Stimulated activated CD4-positive, alpha-beta T cell treated with anti-CD3 and anti-CD28 coated beads, Interleukin-4, amount 100 ng/mL, for 1 hour (primary cell): ENCODE measurements around the gene STARD3NL.
"Not testable (repeated sequence)": the region's sequence is repeated elsewhere in the genome, so short reads cannot be mapped to it uniquely, and the experiment has no call there.

Experiments
- DNase-seq: peaks from one replicate; pipeline ENCODE4 v3.0.0-alpha.2; 2020

The STARD3NL gene

DNA sequence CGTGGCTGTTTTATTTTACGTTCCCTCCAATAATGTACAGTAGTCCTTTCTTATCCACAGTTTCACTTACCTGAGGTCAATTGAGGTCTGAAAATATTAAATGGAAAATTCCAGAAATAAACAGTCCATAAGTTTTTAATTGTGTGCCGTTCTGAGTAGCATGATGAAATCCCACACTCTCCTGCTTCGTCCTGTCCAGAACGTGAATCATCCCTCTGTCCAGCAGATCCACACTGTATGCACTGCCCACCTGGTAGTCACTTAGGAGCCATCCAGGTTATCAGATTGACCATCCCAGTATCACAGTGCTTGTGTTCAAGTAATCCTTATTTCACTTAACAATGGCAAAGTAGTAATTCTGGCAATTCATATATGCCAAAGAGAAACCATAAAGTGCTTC is 46.3 kb downstream of the STARD3NL start:
- no peak for DNase-seq

DNA sequence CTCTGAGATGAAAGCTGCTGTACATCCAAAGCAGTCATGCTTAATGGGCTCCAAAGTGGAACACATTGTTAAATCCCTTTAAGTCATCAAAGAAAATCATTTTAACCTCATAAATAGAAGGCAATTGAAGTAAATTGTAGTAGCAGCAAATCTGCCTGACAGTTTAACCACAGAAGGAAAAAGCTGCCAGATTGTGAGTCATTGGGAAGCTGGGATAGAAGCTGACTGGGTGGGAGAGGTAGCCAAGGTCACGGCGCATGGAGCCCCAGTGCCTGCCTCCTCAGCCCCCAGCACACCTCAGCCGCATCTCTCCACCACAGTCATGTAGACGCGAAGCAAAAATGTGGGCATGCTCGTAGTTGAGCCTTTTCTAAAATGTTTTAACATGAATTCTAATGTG is 51.3 kb downstream of the STARD3NL start:
- no peak for DNase-seq

DNA sequence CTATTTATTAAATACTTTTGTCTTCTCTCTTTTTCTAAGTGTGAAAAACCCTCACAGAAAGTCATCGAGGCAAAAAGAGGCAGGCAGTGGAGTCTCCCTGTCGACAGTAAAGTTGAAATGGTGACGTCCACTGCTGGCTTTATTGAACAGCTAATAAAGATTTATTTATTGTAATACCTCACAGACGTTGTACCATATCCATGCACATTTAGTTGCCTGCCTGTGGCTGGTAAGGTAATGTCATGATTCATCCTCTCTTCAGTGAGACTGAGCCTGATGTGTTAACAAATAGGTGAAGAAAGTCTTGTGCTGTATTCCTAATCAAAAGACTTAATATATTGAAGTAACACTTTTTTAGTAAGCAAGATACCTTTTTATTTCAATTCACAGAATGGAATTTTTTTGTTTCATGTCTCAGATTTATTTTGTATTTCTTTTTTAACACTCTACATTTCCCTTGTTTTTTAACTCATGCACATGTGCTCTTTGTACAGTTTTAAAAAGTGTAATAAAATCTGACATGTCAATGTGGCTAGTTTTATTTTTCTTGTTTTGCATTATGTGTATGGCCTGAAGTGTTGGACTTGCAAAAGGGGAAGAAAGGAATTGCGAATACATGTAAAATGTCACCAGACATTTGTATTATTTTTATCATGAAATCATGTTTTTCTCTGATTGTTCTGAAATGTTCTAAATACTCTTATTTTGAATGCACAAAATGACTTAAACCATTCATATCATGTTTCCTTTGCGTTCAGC is 52.0 kb downstream of the STARD3NL start:
- no peak for DNase-seq

DNA sequence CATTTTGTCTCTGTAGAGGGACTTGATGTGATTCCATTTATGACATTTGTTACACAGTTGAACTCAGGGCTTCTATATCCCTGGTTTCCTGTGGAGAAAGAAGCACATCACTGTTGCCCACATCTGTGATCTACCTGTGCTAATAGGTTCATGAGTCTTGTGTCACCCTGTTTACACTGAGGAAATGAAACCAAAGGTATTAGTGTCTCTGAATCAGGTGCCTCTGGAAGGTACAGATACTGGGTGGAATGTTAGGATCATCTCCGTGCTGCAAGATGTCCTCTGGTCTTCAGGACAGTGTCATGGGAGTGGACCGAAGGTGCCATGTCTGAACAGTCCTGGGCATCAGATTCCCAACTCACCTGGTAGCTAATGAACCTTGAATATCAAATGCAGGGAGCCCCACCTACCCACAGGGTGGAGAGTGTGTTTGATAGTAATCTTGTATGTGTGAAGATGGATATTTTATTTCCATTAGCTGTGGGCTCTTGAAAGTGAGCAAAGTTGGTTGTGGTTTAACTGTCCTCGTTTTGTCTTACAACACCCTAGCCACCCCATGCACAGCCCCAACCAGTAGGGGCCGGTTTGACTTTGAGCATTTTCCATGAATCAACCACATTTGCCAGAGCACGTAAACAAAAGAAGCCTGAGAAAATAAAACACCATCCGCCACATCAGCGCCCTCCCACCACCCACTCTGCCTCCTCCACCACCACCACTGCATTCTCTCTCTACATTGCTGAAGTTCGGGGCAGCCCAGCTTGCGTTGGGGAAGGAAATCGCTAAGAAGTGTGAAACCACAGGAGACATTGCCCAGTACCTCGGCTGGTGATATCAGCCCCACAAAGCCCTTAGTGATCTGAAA is 54.7 kb downstream of the STARD3NL start:
- peak; percentile 47 for DNase-seq

DNA sequence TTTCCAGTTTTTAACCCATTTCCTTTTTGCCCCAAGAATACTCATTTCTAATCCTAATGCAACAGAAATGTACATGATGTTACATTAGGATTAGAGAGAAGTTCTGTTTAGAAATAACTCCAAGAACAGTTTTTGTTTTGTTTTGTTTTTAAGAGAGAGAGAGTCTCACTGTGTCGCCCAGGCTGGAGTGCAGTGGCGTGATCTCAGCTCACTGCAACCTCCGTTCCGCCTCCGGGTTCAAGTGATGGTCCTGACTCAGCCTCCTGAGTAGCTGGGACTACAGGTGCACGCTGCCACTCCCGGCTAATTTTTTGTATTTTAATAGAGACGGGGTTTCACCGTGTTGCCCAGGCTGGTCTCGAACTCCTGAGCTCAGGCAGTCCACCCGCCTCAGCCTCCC is 56.7 kb downstream of the STARD3NL start:
- not testable (repeated sequence) for DNase-seq

DNA sequence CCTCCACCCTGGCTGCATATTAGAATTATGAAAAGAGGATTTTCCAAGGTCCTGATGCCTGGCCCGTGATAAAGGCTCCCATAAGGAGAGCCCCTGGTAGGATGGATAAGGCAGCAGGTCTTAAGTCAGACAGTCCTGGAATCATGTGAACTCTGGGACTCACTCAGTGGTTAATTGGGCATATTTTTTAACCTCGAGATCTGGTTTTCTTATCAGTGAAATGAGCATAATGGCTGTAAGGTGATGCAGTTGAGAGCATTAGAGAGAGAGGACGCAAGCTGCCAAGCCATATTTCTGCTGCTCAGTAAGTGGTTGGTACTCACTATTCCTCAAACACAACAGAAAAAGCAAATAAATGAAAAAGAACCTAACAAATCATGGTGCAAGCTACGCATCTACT is 57.6 kb downstream of the STARD3NL start:
- no peak for DNase-seq

DNA sequence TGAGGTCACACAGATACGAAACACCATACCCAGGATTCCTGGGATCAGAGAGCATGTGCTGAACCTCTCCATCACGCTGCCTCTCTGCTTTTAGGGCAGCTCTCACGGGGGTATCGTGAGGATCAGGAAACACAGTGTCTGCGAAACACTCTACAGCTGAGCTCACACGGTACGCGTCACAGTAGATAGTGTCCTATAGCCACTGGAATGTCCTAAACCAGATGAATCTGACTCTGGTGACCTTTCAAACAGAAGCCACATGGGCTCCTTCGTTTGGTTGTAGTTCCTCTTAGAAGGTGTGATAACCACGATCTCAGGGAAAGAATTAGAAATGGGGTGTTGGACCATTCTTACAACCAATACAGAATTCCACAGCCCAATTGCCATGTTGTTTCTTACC is 61.1 kb downstream of the STARD3NL start:
- not testable (repeated sequence) for DNase-seq

DNA sequence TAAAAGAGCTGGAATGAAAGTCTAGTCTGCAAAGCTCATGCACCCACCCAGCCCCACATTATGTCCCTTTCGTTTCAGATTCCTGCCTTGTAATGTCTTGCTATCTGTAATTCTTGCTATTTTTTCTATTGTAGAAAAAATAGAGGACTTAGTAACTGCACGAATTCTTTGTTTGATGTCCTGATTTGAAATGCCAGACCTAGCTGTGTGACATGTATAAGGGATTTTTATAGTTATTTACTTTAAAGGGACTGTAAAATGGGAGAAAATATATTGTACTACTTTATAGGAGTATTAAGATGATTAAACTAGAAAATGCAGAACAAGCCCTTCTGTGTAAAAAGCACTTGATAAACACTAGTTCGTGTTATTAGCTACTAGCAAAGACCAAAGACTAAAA is 63.0 kb downstream of the STARD3NL start:
- no peak for DNase-seq

DNA sequence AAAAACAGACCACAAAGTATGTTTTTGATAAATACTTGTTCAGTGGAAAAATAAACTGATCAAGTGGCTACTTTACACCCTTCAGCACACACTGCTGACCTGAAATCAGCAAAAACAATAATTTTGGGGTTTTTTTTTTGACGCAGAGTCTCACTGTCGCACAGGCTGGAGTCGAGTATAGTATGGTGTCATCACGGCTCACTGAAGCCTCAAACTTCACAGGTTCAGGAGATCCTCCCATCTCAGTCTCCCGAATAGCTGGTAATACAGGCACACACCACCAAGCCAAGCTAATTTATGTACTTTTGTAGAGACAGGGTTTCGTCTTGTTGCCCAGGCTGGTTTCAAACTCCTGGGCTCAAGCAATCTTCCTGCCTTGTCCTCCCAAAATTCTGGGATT is 64.8 kb downstream of the STARD3NL start:
- DNase-seq = no peak

DNA sequence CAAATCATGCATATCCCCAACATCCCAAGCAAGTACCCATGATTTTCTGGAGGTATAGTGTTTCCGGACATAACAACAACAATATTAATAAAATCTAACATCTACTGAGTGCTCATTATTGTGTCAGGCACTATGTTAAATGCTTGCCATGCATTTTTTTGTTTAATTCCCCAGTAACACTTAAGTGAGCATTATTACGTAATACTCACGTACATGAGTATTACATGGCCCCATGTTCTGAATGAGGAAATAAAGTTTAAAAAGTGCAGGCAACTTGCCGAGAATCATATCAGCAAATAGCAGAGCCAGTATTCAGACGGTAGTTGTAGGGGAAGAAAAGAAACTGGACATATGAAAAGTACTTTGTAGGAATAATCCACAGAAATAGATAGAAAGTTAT is 65.3 kb downstream of the STARD3NL start:
- DNase-seq = not testable (repeated sequence)

DNA sequence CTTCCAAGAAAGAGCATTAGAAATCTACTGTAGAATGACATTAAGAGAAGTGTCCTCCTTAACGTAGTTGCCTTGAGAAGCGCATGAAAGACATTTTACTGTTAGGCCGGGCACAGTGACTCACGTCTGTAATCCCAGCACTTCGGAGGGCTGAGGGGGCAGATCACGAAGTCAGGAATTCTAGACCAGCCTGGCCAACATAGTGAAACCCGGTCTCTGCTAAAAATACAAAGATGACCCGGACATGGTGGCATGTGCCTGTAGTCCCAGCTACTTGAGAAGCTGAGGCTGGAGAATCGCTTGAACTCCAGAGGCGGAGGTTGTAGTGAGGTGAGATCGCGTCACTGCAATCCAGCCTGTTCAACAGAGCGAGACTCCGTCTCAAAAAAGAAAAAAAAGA is 66.5 kb downstream of the STARD3NL start:
- no peak for DNase-seq

DNA sequence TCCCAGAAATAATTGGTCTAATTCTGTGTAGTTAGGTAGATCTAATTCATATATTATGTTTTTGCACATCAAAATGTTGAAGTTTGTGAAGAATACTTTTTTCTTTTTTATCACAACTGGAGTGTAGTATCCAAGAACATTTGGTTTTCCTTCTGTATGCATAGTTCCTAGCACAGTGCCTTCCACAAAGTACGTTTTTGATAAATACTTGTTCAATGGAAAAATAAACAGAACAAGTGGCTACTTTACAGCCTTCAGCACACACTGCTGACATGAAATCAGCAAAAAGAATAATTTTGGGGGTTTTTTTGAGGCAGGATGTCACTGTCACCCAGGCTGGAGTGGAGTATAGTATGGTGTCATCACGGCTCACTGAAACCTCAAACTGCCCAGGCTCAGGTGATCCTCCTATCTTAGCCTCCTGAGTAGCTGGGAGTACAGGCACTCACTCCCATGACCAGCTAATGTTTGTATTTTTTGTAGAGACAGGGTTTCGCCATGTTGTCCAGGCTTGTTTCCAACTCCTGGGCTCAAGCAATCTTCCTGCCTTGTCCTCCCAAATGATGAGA is 67.4 kb downstream of the STARD3NL start:
- no peak for DNase-seq

DNA sequence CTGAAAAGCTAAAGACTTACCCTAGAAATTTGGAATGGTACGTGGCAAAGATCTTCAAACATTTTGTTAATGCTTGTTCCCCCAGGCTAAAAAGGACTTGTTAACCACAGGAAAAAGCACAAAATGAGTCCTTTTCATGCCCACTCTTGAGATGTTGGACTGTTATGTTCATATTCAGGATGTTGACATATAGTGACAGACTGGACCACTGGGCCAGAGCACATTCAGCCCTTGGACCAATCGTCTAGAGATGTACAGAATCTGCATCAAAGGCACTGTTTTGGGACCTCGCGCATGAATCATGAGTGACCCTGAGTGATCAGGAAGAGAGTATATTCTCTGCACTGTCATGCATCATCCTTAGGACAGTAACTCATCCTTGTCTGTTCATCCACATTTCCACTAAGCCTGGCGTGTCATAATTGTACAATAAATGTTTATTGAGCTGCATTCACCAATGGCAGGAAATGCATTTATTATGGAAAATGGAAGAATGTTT is 70.1 kb downstream of the STARD3NL start:
- DNase-seq = no peak

DNA sequence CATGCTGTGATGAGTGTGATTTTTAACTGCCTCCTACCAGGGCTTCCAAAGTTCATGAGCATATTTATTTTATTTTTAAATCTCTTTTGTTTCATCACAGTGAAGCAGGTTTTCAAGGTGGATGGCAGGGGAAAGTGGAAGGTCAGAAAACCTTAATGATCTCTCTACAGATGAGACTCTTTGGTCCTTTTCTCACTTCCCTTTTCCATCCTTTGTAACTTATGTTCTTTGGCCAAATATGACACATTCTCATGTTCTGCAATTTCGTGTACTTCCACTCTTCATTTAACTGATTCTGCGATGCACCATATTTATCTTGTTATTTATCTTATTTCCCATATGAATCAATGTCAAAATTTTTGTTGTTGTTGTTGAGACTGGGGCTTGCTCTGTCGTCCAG is 71.8 kb downstream of the STARD3NL start:
- DNase-seq = not testable (repeated sequence)

DNA sequence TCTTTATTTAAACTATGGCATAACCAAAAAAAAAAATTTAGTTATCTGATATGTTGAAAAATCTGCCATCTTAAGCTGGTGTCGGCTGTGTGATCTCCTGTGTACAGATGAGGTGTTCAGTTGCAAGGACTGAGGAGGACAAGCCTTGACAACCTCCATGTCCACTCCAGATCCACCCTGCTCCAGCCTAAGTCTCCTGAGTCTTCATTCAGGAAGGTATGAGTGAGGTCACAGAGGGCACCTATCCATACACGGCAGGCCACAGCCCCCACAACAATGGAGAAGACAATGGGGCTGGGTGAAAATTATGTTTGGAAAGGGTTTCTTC is 79.3 kb downstream of the STARD3NL start:
- no peak for DNase-seq

DNA sequence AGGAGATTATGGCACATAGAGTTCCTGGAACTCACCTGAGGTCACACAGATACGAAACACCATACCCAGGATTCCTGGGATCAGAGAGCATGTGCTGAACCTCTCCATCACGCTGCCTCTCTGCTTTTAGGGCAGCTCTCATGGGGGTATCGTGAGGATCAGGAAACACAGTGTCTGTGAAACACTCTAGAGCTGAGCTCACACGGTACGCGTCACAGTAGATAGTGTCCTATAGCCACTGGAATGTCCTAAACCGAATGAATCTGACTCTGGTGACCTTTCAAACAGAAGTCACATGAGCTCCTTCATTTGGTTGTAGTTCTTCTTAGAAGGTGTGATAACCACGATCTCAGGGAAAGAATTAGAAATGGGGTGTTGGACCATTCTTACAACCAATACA is 81.1 kb downstream of the STARD3NL start:
- DNase-seq = not testable (repeated sequence)

DNA sequence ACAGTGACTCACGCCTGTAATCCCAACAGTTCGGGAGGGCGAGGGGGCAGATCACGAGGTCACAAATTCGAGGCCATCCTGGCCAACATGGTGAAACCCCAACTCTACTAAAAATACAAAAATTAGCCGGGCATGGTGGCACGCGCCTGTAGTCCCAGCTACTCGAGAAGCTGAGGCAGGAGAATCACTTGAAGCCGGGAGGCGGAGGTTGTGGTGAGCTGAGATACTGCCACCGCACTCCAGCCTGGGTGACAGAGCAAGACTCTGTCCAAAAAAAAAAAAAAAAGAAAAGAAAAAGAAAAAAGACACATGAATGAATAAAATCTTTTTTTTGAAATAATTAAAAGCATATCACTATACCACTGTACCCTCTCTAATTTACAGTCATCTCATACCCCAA is 83.6 kb downstream of the STARD3NL start:
- DNase-seq = not testable (repeated sequence)

DNA sequence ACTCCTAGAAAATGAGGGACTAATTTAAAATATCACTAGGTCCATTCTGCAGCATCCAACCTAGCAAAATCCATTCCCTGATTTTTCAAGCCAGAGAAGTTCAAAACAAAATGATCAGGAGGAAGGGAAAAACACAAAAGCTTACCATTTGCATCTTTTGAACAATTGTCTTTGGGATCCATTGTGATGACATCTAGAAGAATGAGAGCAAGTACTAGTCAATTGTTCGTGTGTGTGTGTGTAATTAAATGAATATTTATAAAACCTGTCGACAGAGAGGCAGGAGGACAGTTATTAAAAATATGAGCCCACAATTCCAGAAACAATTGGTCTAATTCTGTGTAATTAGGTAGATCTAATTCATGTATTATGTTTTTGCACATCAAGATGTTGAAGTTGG is 84.0 kb downstream of the STARD3NL start:
- not testable (repeated sequence) for DNase-seq

DNA sequence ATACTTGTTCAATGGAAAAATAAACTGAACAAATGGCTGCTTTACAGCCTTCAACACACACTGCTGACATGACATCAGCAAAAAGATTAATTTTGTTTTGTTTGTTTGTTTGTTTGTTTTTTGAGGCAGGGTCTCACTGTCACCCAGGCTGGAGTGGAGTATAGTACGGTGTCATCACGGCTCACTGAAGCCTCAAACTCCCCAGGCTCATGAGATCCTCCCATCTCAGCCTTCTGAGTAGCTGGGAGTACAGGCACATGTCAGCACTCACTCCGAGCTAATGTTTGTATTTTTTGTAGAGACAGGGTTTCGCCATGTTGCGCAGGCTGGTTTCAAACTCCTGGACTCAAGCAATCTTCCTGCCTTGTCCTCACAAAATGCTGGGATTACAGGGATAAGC is 84.5 kb downstream of the STARD3NL start:
- no peak for DNase-seq

DNA sequence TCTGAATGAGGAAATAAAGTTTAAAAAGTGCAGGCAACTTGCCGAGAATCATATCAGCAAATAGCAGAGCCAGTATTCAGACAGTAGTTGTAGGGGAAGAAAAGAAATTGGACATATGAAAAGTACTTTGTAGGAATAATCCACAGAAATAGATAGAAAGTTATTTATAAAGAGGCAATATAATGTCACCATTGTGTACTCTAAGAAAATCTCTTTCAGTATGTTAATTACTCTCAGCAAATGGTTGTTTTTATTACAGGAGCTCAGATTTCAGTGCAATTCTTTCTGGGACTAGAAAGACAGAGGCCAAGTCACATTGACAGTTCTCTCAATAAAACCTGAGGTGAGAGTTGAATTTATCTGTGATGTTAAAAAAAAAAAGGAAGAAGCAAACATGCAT is 85.2 kb downstream of the STARD3NL start:
- DNase-seq = not testable (repeated sequence)

DNA sequence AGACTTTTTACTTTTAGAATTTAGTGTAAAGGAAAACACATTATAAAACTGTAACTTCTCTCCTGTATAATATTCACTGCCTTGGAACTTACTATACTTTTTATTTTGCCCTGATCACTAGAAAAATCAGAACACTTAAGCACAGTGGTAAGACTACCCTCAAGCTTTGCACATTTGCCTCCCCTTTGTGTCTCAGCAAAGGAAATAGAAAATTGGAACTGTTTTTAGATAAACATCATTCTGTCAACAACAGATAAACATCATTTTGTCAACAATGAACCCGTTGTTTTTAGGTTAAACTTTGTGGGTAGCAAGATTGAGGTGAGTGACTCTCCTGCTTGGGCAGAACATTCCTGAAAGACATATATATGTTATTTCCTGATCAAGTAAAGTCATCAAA is 86.6 kb downstream of the STARD3NL start:
- DNase-seq = not testable (repeated sequence)

DNA sequence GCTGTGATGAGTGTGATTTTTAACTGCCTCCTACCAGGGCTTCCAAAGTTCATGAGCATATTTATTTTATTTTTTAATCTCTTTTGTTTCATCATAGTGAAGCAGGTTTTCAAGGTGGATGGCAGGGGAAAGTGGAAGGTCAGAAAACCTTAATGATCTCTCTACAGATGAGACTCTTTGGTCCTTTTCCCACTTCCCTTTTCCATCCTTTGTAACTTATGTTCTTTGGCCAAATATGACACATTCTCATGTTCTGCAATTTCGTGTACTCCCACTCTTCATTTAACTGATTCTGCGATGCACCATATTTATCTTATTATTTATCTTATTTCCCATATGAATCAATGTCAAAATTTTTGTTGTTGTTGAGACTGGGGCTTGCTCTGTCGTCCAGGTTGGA is 87.9 kb downstream of the STARD3NL start:
- not testable (repeated sequence) for DNase-seq

DNA sequence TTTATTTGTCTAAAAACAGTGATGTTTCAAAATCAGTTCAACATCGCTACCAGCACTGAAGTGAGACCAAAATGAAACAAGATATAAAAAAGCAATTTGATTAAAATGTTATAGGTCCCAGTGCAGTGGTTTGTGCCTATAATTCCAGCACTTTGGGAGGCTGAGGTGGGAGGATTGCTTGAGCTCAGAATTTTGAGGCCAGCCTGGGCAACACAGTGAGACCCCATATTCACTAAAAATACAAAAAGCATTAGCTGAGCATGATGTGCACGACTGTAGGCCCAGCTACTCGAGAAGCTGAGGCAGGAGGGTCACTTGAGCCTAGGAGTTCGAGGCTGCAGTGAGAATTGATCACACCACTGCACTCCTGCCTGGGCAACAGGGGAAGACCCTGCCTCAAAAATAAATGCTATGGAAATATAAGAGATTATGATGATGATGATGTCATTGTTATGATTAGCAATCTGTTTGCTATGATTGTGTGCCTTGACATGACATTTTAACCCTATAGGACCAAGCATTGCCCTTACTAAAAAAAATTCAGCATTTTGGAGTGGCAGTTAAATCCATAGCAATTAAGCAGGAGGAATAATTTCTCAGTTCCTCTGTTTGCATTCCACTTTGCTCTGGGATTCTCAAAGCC is 91.8 kb downstream of the STARD3NL start:
- not testable (repeated sequence) for DNase-seq
